Lung microvascular endothelial cell (primary cell): ENCODE data around the gene CDKAL1. TPM values are rescaled to one million over a fixed set of nuclear protein-coding genes. Genes with fewer than 3 reads are reported as not detected.
A peak's percentile ranks its signal among the peaks of the same experiment; 100 is the strongest.

Experiments used
- DNase-seq, 2 donors: peaks; one replicate each; pipeline versions ENCODE4 v3.0.0 to v3.0.0-alpha.2; 2010; ENCODE audit warnings: low read depth in 2 of 2
- total RNA-seq: library from RNA; depleted of rRNA; stranded (reverse); fragments of >200 nt; gene quantifications from 2 replicates; pipeline ENCODE4 v1.2.1, GENCODE V29; 2014

Gene CDKAL1
- total RNA-seq, 1 donor from 2014 or later: 17.5 TPM

GRCh38 chr6:21098744-21099143 lies 564.5 kb downstream of the CDKAL1 start:
- no peak for DNase-seq

- DNase-seq: peak; percentile 20 to 62
Observed at GRCh38 chr6:21099338-21100314, 565.4 kb downstream of the CDKAL1 start.

- no peak for DNase-seq
Observed at GRCh38 chr6:21100991-21101390, 566.7 kb downstream of the CDKAL1 start.

- DNase-seq: no peak
Observed at GRCh38 chr6:21101694-21102093, 567.4 kb downstream of the CDKAL1 start.

- no peak for DNase-seq
Observed at GRCh38 chr6:21102201-21102600, 567.9 kb downstream of the CDKAL1 start.

- no peak for DNase-seq
Observed at GRCh38 chr6:21102624-21103023, 568.4 kb downstream of the CDKAL1 start.

GRCh38 chr6:21103626-21104224 lies 569.5 kb downstream of the CDKAL1 start:
- DNase-seq: peak in 1 of 2 donors; percentile 5

GRCh38 chr6:21104288-21104687 lies 570.0 kb downstream of the CDKAL1 start:
- no peak for DNase-seq

- DNase-seq: no peak
Observed at GRCh38 chr6:21107796-21108195, 573.5 kb downstream of the CDKAL1 start.

GRCh38 chr6:21109391-21110178 lies 575.3 kb downstream of the CDKAL1 start:
- peak; percentile 61 to 86 for DNase-seq

GRCh38 chr6:21110684-21111083 lies 576.4 kb downstream of the CDKAL1 start:
- DNase-seq: no peak

- peak in 1 of 2 donors; percentile 18 for DNase-seq
Observed at GRCh38 chr6:21111093-21111725, 577.0 kb downstream of the CDKAL1 start.

- peak in 1 of 2 donors; percentile 40 for DNase-seq
Observed at GRCh38 chr6:21115111-21115510, 580.9 kb downstream of the CDKAL1 start.

- DNase-seq: no peak
Observed at GRCh38 chr6:21116736-21117135, 582.5 kb downstream of the CDKAL1 start.

GRCh38 chr6:21118216-21118780 lies 584.0 kb downstream of the CDKAL1 start:
- DNase-seq: no peak

- no peak for DNase-seq
Observed at GRCh38 chr6:21121636-21122136, 587.4 kb downstream of the CDKAL1 start.

- DNase-seq: no peak
Observed at GRCh38 chr6:21123507-21124436, 589.5 kb downstream of the CDKAL1 start.

GRCh38 chr6:21128601-21129000 lies 594.3 kb downstream of the CDKAL1 start:
- no peak for DNase-seq

- DNase-seq: no peak
Observed at GRCh38 chr6:21131406-21131805, 597.1 kb downstream of the CDKAL1 start.

- no peak for DNase-seq
Observed at GRCh38 chr6:21132446-21132845, 598.2 kb downstream of the CDKAL1 start.
